Measurements from ENCODE around the gene LRRC57.
"Not testable (repeated sequence)": the region's sequence is repeated elsewhere in the genome, so short reads cannot be mapped to it uniquely, and the experiment has no call there.

LRRC57 gene

DNA sequence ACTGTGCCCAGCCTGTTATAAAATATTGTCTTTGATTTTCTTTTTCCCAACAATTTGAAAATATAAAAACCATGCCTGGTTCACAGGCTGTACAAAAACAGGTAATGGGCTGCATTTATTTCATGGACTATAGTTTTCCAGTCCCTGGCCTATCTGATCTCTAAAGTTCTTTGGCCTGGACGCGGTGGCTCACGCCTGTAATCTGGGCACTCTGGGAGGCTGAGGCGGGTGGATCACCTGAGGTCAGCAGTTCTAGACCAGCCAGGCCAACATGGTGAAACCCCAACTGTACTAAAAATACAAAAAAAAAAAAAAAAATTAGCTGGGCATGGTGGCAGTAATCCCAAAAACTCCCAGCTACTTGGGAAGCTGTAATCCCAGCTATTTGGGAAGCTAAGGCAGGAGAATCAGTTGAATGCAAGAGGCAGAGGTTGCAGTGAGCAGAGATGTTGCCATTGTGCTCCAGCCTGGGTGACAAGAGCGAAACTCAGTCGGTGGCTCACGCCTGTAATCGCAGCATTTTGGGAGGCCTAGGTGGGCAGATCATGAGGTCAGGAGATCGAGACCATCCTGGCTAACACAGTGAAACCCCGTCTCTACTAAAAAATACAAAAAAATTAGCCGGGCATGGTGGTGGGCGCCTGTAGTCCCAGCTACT, 8.1 kb upstream of the LRRC57 start:
- in situ Hi-C loops (cut with HindIII; ENCODE audit: low pct_ligation_motif_present, low pct_unique_long_range_greater_than_20kb, low sequenced_read_pairs); DNase-seq: not testable (repeated sequence)

- in situ Hi-C loops (cut with HindIII; ENCODE audit: low pct_ligation_motif_present, low pct_unique_long_range_greater_than_20kb, low sequenced_read_pairs) = no loop called here
- DNase-seq = no peak
Observed at GRCh38 chr15:42553554-42553953, 5.0 kb upstream of the LRRC57 start.

DNA sequence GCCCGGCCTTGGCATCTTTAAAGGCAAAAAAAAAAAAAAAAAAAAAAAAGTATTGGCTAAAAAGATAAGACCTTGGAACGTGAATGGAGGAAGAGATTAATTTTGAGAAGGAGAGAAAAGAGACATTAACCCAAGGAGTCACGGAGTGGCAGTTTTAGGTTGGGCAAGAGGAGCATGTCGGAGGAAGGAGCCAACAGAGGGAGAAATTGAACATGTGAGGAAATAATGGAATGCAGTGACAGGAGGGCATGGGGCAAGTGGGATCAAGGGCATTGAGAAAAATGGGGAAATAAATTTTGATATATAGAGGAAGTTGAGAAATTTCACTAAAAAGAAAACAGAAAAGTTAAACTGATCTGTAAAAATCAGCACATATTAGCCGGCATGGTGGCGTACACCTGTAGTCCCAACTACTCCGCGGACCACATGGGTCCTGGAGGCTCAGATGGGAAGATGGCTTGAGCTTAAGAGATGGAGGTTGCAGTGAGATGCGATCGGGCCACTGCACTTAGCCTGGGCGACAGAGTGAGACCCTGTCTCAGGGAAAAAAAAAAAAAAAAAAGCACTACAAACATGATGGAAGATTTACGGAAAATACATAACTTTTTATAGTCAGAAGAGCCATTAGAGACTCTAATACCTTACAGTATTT, 1.3 kb upstream of the LRRC57 start:
- in situ Hi-C loops (cut with HindIII; ENCODE audit: low pct_ligation_motif_present, low pct_unique_long_range_greater_than_20kb, low sequenced_read_pairs) = no loop called here
- DNase-seq = no peak

DNA sequence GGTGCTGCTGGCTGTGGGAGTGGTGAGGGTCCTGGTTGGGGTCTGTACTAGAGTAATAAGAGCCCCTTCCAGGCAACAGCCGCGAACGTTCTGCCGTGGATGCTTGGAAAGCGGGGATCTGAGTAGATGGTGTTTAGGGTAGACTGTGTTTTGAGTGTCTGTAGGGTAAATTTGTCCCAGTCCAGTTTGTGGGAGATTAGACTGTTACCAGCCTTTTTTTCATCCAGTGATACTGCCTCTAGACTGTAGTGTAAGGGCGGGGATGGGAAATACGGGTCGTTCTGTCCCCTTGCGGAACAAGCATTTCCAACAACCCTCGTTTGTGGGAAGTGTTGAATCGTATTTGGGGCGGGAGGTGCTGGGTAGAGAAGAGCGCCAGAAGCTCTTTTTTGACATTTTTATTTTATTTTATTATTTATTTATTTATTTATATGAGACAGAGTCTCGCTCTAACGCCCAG, 469 bp upstream of the LRRC57 start:
- DNase-seq = peak; percentile 46
- in situ Hi-C loops (cut with HindIII; ENCODE audit: low pct_ligation_motif_present, low pct_unique_long_range_greater_than_20kb, low sequenced_read_pairs) = no loop called here

DNA sequence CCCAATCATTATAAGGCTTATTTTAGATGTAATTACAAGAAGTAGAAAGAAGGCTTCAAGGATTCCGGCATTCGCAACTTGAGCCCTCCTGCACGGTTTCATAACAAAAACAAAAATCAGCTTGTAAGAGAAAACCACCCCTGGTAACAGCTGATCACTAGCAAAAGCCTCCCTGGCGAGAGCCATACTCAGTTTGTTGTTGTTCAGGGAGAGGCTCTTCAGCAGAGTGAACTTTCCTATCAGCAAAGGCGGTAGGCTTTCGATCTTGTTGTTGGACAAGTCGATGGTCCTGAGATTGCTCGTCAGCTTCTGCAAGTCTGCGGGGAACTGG, 710 bp downstream of the LRRC57 start:
- in situ Hi-C loops (cut with HindIII; ENCODE audit: low pct_ligation_motif_present, low pct_unique_long_range_greater_than_20kb, low sequenced_read_pairs) = no loop called here
- DNase-seq = no peak

- DNase-seq = no peak
- in situ Hi-C loops (cut with HindIII; ENCODE audit: low pct_ligation_motif_present, low pct_unique_long_range_greater_than_20kb, low sequenced_read_pairs) = no loop called here
Observed at GRCh38 chr15:42544853-42545629, 3.6 kb downstream of the LRRC57 start.

GRCh38 chr15:42533246-42533645, 15.3 kb downstream of the LRRC57 start:
- in situ Hi-C loops (cut with HindIII; ENCODE audit: low pct_ligation_motif_present, low pct_unique_long_range_greater_than_20kb, low sequenced_read_pairs) = no loop called here
- DNase-seq = no peak

- in situ Hi-C loops (cut with HindIII; ENCODE audit: low pct_ligation_motif_present, low pct_unique_long_range_greater_than_20kb, low sequenced_read_pairs) = no loop called here
- DNase-seq = no peak
Observed at GRCh38 chr15:42528970-42529369, 19.6 kb downstream of the LRRC57 start.

- DNase-seq = no peak
- in situ Hi-C loops (cut with HindIII; ENCODE audit: low pct_ligation_motif_present, low pct_unique_long_range_greater_than_20kb, low sequenced_read_pairs) = no loop called here
Observed at GRCh38 chr15:42523331-42523730, 25.3 kb downstream of the LRRC57 start.

DNA sequence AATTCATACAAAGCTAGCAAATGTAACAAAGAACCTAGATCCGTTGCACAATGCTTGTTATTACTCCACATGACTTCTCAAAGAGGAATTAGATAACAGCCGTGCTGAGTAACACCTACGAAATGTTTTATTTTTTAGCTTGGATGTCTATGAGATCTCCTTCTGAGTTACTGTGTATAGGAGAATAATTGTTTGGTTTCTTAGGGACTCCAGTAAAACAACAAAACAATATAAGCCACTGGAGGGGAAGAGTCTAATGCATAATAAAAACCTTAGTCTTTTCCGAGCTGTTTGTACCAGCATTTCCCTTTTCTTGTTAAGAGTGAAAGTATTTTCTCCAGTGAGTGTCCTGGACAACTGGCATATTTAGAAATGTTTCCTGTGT, 37.6 kb downstream of the LRRC57 start:
- in situ Hi-C loops (cut with HindIII; ENCODE audit: low pct_ligation_motif_present, low pct_unique_long_range_greater_than_20kb, low sequenced_read_pairs) = no loop called here

DNA sequence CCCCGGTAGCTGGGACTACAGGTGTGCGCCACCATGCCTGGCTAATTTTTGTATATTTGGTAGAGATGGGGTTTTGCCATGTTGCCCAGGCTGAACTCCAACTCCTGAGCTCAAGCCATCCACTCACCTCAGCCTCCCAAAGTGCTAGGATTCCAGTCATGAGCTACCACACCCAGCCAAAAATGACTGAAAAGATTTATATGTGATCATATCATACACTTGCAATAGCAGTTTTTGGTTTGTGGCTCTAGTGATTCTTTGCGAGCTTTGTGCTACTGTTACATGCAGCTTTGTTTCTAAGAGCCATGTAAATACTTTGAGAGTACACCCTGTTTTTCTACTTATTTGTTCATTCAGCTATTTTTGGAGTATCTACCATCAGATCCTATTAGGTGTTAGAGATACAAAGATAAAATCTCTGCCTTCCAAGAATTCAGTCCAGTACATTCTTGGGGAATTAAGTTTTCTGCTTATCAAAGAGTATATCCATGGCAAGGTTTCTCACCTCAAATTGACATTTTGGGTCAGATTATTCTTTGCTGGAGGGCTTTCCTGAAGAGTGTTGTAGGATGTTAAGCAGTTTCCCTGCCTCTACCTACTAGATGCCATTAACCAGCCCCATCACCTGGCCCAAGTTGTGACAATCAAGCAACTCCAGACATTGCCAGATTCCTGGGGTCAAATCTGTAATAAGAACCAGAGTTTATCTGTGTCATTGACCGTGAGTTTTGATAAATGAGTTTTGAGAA, 38.2 kb downstream of the LRRC57 start:
- no peak for DNase-seq
- in situ Hi-C loops (cut with HindIII; ENCODE audit: low pct_ligation_motif_present, low pct_unique_long_range_greater_than_20kb, low sequenced_read_pairs) = no loop called here

More for the DNA sequence above, 37.6 kb downstream of the LRRC57 start:
- DNase-seq = peak; percentile 42

GRCh38 chr15:42508263-42508690, 40.3 kb downstream of the LRRC57 start:
- no peak for DNase-seq
- in situ Hi-C loops (cut with HindIII; ENCODE audit: low pct_ligation_motif_present, low pct_unique_long_range_greater_than_20kb, low sequenced_read_pairs) = no loop called here

DNA sequence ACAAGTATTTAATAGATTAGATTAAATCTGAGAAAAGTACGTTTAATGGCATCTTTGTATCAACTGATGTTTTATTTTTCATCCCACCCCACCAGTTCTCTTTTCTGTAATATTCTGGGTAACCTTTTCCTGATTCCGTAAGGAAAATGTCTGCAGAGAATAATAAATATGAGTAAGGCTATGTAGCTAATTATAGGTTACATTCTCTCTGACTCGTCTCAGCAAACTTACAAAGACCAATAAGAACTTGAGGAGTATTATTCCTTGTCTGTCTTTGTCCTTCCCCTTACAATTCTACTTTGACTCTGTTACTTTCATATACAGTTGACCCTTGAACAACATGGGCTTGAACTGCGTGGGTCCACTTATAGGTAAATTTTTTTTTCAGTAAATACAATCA, 41.1 kb downstream of the LRRC57 start:
- no peak for DNase-seq
- in situ Hi-C loops (cut with HindIII; ENCODE audit: low pct_ligation_motif_present, low pct_unique_long_range_greater_than_20kb, low sequenced_read_pairs) = no loop called here

DNA sequence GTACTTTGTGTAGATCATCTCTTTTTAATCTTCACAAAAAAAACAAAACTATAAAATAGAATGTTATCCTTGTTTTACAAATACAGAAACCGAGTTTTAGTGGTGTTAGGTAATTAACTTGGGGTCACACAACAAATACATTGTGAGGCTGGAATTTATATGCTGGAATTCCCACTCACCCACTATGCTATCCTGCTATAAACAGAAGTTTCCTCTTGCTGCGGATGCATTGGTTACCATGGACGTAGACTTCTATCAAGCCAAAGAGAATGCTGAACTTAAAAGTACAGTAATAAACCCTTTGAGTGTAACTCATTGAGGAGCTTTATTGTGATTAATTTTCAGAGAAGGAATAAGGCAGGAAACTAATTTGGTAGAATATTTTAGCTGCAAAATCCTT, 44.0 kb downstream of the LRRC57 start:
- DNase-seq = no peak
- in situ Hi-C loops (cut with HindIII; ENCODE audit: low pct_ligation_motif_present, low pct_unique_long_range_greater_than_20kb, low sequenced_read_pairs) = no loop called here

- in situ Hi-C loops (cut with HindIII; ENCODE audit: low pct_ligation_motif_present, low pct_unique_long_range_greater_than_20kb, low sequenced_read_pairs) = no loop called here
- DNase-seq = no peak
Observed at GRCh38 chr15:42503825-42504224, 44.8 kb downstream of the LRRC57 start.

DNA sequence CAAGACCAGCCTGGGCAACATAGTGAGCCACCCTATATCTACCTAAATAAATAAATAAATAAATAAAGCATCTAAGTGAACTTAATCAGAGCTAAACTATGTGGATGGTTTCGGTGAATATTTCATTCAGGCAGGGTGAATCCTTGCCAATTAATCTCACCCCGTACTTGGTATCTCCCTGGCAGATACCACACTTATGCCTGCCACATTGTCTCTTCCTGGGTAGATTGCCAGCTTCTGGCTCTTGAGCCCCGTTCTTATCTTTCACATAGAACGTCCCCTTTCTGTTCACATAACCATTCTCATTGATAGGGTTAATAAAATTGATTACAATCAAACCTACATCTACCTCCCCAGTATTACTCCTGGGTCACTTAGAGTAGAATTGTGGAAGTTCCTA, 46.1 kb downstream of the LRRC57 start:
- in situ Hi-C loops (cut with HindIII; ENCODE audit: low pct_ligation_motif_present, low pct_unique_long_range_greater_than_20kb, low sequenced_read_pairs) = no loop called here
- no peak for DNase-seq

- DNase-seq = no peak
- in situ Hi-C loops (cut with HindIII; ENCODE audit: low pct_ligation_motif_present, low pct_unique_long_range_greater_than_20kb, low sequenced_read_pairs) = no loop called here
Observed at GRCh38 chr15:42499858-42500609, 48.6 kb downstream of the LRRC57 start.

GRCh38 chr15:42498212-42499068, 50.2 kb downstream of the LRRC57 start:
- in situ Hi-C loops (cut with HindIII; ENCODE audit: low pct_ligation_motif_present, low pct_unique_long_range_greater_than_20kb, low sequenced_read_pairs) = no loop called here
- no peak for DNase-seq

Data from ACHN (cell line).